Stimulated activated CD8-positive, alpha-beta memory T cell treated with anti-CD3 and anti-CD28 coated beads, Interleukin-2, amount 100 ng/mL, for 48 hours (primary cell): Measurements from ENCODE around the gene UBP1.
"Not testable (repeated sequence)": the region's sequence is repeated elsewhere in the genome, so short reads cannot be mapped to it uniquely, and the experiment has no call there.

Source experiments
- DNase-seq, 2 donors: peaks; one replicate each; pipeline ENCODE4 v3.0.0-alpha.2; 2020; ENCODE audit warnings: low read depth in 2 of 2

Gene UBP1

GRCh38 chr3:33440328-33441224 is at the start of gene UBP1:
UBP1 (minus strand) TSS chr3:33440405; CDS start chr3:33439848, 557 bp downstream.
- DNase-seq = peak; percentile 97 to 100

DNA sequence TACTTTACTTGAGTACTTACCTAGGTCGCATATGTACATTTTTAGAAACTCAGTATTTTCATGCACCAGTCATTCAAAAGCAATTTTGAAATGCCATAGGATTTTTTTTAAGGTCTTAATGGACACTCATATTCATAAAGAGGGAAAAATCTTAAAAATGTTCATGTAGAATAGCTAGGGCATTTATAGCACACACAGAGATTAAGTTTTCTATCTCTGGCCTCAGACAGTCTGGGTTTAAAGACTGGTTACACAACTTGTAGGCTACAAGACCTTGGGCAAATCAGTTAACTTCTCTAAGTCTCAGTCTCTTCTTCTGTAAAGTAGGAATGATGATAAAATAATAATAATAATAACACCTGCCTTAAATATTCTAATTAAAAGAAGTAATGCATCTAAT is 48.5 kb upstream of the UBP1 start:
- DNase-seq = no peak

GRCh38 chr3:33488246-33488645 is 48.0 kb upstream of the UBP1 start:
- no peak for DNase-seq

- DNase-seq = no peak
Measured at GRCh38 chr3:33482111-33482521, 41.9 kb upstream of the UBP1 start.

- no peak for DNase-seq
Measured at GRCh38 chr3:33474896-33475295, 34.7 kb upstream of the UBP1 start.

DNA sequence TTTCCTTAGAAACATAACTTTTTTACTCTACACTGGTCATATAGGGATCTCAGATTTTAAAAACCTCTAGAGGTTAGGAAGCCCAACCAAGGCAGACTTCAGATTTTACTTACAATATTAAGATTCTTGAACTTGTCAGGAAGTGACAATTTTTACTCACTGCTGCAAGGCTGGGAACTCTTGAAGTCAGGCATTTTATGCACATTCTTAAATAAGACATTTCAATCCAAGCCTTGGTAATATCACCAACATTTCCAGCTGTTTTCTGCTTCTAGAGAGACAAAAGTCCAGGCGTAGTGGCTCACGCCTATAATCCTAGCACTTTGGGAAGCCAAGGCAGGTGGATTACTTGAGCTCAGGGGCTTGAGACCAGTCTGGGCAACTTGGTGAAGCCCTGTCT is 33.6 kb upstream of the UBP1 start:
- DNase-seq = no peak

DNA sequence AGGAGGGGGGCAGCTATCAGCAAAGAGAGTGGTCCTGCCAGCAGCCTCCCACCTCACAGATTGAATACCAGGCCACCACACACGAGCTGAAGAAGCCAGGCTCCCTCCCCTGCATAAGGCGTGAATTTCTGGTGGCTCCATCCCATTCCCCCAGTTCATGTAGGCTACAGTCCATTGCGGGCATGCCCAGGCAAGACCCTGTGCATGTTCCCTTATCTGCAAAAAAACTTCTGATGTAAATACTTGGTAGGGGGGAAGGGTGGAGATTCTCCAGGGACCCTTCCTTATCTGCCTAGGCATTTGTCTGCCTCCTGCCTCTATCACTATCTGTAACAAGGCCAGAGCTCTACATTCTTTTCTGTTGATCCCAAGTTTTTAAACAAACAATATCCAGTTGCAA is 27.6 kb upstream of the UBP1 start:
- no peak for DNase-seq

DNA sequence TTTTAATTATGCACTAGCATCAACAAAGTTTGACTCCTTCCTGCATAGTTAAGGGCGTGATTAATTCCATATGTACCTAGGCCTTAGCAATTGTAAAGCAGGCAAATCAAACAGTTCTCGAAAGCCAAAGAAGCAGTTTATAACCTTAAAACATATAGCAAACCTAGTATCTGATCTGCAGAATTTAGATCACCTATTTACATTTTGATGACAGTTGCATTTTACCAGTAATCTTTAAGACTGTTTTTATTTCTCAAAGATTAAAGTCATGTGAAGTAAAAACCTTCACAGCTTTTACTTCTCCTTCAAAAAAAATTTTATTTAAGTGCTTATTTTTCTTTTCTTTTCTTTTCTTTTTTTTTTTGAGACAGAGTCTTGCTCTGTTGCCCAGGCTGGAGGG is 20.9 kb upstream of the UBP1 start:
- no peak for DNase-seq

DNA sequence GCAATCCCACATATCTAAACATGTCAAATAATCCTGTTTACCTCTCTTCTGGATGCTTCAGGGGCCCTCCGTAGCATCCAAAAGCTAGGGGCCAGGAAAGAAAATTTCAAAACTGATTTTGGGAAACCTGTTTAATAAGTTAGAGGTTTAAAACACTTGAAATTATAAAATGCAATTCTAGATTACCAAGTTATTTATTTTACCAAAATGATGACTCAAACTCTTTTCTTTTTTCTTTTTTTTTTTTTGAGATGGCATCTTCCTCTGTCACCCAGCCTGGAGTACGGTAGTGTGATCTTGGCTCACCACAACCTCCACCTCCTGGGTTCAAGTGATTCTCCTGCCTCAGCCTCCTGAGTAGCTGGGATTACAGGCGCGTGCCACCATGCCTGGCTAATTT is 19.4 kb upstream of the UBP1 start:
- DNase-seq = not testable (repeated sequence)

- DNase-seq = no peak
Measured at GRCh38 chr3:33458446-33458845, 18.2 kb upstream of the UBP1 start.

GRCh38 chr3:33456756-33457155 is 16.6 kb upstream of the UBP1 start:
- DNase-seq = no peak

- no peak for DNase-seq
Measured at GRCh38 chr3:33453331-33453761, 13.1 kb upstream of the UBP1 start.

DNA sequence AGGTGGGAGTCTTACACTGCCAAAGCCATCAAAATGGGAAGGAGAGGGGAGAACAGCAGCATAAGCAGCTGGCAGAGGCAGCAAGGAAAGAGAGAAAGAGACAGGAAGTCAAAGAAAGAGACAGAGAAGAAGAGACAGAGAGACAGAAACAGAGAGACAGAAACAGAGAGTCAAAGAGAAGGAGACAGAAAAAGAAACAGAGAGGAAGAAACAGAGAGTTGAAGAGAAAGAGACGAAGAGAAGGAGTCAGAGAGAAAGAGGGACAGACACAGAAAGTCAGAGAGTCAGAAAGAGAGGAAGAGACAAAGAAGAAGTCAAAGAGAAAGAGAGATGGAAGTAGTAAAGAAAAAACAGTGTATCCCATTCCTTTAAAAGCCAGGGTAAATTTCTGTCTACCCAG is 11.8 kb upstream of the UBP1 start:
- DNase-seq = not testable (repeated sequence)

DNA sequence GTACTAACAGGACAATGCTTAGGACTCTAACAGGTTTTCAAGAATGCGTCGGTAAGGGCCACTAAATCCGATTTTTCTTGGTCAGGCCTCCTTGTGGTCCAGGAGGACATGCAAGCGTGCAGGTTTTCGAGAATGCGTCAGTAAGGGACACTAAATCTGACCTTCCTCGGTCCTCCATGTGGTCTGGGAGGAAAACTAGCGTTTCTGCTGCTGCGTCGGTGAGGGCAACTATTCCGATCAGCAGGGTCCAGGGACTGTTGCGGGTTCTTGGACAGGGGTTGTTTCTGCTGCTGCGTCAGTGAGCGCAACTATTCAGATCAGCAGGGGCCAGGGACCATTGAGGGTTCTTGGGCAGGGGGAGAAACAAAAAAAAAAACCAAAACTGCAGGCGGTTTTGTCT is 7.8 kb upstream of the UBP1 start:
- no peak for DNase-seq

GRCh38 chr3:33447256-33447625 is 7.0 kb upstream of the UBP1 start:
- not testable (repeated sequence) for DNase-seq

- DNase-seq = no peak
Measured at GRCh38 chr3:33442190-33442589, 2.0 kb upstream of the UBP1 start.

GRCh38 chr3:33441225-33441976 is 1.2 kb upstream of the UBP1 start:
- DNase-seq = no peak

- DNase-seq = peak; percentile 23 to 24
Measured at GRCh38 chr3:33439546-33440327, 468 bp downstream of the UBP1 start.

- no peak for DNase-seq
Measured at GRCh38 chr3:33438881-33439545, 1.2 kb downstream of the UBP1 start.

DNA sequence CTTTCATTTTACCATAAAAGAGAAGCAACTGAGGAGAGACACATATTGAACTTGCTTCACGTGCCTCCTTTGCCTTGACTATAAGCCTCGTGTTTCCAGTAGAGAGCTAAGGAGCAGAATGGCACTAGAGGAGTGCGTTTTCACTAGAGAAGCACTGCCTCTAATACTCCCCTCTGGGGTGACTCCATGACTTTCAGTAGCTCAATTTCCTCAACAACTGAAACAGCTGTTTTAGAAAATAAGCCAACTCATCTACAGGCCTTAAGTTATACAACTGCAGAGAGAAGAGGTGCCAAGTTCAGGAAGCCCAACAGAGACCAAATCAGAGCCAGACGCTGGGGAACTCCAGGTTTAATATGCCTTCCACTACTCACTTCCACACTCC is 1.9 kb downstream of the UBP1 start:
- no peak for DNase-seq

GRCh38 chr3:33437556-33438283 is 2.5 kb downstream of the UBP1 start:
- DNase-seq = no peak
